Measurements from ENCODE around the gene TBC1D5.
"Not testable (repeated sequence)": the region's sequence is repeated elsewhere in the genome, so short reads cannot be mapped to it uniquely, and the experiment has no call there.

Gene TBC1D5, protein sequence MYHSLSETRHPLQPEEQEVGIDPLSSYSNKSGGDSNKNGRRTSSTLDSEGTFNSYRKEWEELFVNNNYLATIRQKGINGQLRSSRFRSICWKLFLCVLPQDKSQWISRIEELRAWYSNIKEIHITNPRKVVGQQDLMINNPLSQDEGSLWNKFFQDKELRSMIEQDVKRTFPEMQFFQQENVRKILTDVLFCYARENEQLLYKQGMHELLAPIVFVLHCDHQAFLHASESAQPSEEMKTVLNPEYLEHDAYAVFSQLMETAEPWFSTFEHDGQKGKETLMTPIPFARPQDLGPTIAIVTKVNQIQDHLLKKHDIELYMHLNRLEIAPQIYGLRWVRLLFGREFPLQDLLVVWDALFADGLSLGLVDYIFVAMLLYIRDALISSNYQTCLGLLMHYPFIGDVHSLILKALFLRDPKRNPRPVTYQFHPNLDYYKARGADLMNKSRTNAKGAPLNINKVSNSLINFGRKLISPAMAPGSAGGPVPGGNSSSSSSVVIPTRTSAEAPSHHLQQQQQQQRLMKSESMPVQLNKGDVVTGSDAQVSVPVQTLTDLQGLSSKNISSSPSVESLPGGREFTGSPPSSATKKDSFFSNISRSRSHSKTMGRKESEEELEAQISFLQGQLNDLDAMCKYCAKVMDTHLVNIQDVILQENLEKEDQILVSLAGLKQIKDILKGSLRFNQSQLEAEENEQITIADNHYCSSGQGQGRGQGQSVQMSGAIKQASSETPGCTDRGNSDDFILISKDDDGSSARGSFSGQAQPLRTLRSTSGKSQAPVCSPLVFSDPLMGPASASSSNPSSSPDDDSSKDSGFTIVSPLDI

DNA sequence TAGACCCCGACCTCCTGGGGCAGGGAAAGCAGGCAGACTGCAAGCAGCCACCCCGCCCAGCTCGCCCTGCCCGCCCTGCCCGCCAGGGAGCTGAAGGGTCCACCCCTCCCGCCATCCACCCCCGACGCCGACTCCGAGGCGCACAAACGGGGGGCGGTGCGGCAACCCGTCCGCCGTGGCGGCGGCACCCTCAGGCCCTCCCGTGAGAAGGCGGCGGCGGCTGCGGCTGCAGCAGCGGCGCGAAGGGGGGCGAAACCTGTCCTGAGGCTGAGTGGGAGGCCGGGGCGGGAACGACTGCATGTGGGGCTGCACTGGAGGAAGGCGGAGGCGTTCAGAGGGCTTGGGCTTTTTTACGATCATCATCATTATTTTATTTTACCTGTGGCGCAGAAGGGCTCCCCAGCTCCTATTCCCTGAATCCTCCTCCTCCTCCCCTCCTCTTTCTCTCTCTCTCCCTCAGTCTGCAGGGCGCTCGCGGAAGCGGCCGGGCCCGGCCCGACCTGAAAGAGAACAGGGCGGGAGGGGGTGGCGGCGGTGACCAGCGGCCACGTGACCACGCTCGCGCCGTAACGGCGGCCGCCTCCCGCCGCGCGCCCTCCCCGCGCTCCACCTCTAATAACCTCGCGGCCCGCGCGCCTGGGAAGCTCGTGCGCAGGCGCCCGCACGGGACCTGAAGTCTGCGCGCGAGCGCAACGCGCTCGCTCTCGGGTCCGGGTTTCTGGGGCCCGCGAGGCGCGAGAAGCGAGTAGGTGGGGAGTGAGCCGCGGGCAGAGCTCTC, at the start of gene TBC1D5:
Gene TBC1D5, minus strand, starts transcription at position 530 of the 778 bp plus-strand sequence. CDS start 234,061 bp downstream, outside the sequence.
- DNase-seq = peak; percentile 54 to 86

DNA sequence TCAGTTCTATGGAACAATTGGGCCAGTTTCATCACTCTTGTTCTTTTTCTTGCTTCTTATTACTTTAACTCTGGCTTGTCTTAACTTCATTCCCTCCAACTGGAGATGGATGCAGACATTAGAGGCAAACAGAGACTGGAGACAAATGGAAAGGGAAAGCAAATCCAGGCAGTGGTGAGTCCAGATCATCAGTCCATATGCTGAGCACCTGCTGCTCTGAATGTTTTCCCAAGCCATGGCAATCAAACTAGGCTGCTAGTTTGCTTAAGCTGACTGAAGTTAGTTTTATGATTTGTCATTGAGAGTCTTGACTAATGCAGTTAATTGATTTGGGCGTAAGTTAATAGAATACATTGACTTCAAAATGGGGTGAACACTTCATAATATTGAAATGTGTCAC, 41.0 kb upstream of the TBC1D5 start:
- no peak for DNase-seq

DNA sequence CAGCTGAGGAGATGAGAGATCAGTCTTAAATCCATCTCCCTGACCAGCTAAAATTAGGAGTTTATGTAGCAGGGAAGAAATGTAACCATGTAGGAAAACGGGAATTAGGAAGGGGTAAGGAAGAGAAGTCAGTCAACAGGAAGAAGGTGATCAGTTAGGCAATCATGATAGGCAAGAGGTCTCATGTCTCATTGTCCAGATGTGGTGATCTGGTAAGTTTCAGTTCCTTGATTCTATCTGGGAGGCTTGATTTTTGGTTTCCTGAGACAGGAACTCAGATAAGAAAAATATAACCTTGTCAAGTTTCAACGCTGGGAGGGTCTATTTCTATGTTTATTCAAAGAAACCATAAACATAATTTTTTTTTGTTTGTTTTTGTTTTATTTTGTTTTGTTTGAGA, 40.3 kb upstream of the TBC1D5 start:
- DNase-seq = no peak

DNA sequence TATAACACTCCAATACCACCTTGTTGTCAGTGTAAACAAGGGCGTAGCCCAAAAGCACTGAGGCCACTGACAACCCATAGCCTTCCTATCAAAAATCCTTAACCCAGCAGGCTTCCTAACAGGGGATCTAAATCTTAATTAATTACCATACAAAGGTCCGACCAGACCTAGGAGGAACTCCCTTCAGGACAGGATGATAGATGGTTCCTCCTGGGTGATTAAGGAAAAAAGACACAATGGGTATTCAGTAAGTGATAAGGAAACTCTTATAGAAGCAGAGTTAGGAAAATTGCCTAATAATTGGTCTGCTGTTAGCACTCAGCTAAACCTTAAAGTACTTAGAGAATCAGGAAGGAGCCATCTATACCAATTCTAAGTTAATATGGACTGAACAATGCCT, 37.9 kb upstream of the TBC1D5 start:
- not testable (repeated sequence) for DNase-seq

DNA sequence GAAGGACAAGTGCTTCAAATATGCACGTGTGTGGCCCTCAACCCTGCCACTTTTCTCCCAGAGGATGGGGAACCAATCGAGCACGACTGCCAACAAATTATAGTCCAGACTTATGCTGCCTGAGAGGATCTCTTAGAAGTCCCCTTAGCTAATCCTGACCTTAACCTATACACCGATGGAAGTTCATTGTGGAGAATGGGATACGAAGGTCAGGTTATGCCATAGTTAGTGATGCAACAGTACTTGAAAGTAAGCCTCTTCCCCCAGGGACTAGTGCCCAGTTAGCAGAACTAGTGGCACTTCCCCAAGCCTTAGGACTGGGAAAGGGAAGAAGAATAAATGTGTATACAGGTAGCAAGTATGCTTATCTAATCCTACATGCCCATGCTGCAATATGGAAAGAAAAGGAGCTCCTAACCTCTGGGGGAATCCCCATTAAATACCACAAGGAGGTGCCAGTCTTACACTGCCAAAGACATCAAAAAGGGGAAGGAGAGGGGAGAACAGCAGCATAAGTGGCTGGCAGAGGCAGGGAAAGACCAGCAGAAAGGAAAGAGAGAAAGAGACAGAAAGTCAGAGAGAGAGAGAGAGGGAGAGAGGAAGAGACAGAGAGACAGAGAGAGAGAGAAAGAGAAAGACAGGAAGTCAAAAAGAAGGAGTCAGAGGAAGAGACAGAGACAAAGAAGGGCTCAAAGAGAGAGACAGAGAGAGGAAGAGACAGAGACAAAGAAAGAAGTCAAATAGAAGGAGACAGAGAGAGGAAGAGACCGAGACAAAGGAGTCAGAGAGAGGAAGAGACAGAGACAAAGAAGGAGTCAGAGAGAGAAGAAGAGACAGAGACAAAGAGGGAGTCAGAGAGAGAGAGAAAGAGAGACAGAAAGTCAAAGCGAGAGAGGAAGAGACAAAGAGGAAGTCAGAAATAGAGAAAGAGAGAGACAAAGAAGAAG, 37.1 kb upstream of the TBC1D5 start:
- DNase-seq = not testable (repeated sequence)

DNA sequence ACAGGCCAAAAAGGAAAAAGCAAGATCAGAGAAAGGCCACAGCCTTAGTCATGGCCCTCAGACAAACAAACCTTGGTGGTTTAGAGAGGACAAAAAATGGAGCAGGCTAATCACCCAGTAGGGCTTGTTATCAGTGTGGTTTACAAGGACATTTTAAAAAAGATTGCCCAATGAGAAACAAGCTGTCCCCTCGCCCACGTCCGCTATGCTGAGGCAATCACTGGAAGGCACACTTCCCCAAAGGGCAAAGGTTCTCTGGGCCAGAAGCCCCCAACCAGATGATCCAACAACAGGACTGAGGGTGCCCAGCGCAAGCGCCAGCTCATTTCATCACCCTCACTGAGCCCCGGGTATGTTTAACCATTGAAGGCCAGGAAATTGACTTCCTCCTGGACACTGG, 34.9 kb upstream of the TBC1D5 start:
- not testable (repeated sequence) for DNase-seq

DNA sequence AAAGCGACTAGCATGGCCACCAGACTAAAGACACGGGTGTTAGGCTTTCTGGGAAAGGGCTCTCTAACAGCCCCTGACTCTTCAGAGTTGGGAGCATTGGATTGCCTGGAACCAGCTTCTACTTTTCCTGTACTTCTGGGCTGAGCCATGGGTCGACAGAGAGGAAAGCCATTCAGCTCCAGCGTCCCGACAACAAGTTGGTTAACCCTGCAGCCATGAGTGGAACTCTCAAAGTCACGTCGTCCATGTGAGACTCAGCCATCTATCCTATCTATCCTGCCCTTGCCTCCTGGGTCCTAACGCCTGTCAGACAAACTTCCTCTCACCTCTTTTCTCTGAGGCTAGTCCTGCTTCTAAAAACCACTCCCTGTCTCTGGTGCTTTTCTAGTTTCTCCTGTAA, 32.6 kb upstream of the TBC1D5 start:
- DNase-seq = peak in 1 of 2 donors; percentile 18

DNA sequence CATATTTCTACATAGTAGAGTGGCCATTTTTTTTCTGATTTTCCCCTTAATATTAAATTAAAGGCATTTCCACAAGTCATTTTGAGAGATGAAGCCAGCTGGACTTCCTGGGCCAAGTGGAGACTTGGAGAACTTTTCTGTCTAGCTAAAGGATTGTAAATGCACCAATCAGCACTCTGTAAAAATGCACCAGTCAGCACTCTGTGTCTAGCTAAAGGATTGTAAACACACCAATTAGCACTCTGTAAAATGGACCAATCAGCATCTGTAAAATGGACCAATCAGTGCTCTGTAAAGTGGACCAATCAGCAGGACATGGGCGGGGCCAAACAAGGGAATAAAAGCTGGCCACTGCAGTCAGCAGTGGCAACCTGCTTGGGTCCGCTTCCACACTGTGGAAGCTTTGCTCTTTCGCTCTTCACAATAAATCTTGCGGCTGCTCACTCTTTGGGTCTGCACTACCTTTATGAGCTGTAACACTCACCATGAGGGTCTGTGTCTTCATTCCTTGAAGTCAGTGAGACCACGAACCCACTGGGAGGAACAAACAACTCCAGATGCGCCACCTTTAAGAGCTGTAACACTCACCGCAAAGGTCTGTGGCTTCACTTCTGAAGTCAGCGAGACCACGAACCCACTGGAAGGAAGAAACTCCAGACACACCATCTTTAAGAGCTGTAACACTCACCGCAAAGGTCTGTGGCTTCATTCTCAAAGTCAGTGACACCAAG, 31.9 kb upstream of the TBC1D5 start:
- peak; percentile 24 to 56 for DNase-seq

DNA sequence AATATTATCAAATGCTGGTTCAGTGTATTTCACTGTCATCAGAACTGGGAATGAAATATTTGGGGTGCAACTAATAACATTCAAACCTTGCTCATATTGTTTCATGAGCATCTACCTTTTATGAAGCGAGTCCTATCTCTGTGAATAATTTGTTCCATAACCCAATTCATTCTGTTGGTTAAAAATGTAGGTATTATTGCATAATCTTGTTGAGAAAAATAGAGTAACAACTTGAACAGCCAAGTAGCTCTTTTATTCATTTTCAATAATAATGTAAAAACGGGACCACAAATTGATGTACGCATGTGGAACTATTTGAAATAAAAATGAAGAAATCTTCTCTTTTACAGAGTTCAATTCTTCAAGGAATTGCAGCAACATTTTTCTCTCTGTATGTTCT, 30.1 kb upstream of the TBC1D5 start:
- DNase-seq = no peak

DNA sequence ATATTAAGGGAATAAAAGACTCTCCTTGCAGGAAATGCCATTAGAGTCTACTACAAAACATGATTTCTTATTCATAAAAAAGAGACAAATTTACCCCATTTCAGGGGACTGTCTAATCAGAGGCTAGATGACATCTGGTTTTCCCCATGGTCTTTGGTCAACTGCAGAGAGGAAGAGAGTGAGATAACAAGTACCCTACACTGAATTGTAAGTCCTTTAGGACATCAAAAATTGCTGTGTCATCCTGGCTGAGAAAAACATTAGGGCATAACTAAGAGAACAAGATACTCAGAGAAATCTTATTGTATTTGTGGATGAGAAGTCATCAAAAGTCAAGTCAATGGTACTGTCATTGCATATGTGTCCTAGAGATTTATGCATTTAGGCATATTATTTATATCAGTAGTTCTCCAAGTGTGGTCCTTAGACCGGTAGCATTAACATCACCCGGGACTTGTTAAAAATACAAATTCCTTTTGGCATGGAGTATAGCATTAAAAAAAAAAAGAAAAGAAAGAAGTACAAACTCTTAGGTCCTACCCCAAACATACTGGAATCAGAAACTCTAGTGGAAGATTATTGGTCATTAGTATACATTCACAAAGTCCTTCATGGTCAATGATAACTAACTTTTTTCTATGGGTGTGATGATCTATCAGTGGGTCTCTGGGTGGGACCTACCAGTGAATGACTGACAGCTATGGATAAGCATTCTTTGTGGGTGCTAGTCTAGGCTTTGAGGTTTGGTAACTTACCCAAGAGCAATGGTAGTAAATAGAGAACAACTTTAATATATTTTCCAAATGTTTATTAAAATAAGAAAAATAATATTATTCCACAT, 29.0 kb upstream of the TBC1D5 start:
- DNase-seq = no peak

DNA sequence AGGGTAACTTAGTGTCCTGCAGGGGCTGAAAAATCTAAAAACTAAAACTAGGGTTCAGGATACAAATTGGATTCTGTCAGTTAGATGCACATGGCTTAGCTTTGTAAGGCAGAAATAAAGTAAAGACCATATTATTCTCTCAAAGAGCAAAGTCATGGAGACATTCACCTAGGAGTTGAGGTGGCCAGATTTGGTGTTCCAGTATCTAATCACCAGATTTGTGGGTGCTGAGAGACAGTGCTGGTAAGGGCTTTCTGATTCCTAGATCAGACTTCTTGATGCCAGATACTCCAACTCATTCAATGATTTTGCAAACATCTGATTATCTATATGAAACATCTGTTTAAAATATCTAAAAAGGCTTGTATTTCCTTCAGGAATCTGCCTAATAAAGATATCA, 28.3 kb upstream of the TBC1D5 start:
- no peak for DNase-seq

DNA sequence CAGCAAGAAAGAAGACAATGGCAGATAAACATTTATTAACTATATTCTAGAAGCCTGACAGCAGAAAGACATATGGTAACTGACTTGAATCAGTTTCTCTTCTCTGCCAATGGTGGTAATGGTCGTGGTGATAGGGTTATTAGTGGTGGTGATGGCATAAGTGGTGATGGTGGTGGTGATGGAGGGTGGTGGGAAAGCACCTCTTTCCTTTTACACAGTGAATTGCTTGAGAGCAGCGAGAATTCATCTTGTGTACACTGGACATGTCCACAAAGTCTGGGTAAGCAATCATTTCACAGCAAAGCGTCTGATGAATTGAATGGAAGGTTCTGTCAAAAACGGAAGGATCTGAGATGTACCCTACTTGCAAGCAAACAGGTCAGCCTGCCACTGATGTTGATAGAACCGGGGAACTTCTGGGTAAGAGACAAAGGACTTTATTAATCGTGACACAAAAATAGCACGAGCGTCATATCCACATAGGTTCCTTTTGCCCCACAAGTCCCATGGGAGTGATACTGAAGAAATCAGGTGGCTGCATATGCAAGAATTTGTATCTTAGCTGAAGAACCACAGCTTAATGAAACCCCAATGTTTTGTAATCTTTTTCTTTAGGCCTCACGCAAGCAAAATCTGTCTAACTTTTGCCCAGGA, 23.5 kb upstream of the TBC1D5 start:
- DNase-seq = no peak

DNA sequence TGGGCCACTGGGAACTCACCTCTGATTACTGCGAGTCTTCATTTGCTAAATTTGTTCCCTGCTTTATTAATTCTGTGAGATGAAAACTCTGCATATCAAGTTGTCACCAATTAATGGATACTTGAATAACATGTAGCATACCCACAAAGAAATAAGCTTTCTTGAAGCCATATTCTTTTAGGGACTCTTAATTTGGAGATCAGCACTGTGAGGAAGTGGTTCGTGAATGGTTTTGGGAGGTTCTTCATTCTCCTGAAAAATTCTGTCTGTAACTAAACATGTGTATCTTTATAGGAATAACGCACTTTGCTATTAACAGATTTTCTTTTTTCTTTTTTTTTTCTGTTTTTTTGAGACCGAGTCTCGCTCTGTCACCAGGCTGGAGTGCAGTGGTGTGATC, 19.1 kb upstream of the TBC1D5 start:
- DNase-seq = no peak

DNA sequence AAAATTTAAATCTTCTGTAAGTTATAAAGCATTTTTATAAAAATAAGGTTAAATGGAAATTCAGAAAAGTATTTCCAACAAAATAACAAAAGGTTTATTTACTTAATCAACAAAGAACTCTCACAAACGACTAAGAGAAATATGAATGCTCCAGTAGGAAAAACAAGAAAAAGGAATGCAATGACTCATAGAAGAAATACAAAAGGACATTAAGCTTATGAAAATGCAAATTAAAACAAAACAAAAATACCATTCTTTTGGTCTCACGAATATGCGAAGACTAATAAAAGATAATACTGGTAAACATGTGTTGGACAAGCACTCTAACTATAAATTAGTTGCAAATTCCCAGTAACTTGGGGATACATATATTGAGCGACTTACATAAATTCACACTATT, 17.5 kb upstream of the TBC1D5 start:
- no peak for DNase-seq

DNA sequence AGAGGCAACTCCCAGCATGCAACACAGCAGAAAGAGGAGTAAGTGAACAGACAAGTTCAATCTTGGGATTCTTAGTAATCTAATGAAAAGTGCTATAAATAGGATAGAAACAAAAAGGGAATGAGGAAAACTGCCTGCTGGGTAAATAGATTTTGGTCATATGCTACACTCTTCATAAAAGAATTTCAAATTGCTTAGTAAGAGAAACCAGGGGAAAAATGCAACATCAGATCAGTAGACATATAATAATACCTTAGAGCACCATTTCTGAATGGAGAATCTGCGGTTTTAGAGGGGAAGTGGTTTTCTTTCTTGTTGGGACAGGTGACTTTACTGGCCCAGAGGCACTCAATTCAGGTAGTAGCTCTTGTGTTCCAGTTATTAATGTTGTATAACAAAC, 13.4 kb upstream of the TBC1D5 start:
- DNase-seq = no peak

DNA sequence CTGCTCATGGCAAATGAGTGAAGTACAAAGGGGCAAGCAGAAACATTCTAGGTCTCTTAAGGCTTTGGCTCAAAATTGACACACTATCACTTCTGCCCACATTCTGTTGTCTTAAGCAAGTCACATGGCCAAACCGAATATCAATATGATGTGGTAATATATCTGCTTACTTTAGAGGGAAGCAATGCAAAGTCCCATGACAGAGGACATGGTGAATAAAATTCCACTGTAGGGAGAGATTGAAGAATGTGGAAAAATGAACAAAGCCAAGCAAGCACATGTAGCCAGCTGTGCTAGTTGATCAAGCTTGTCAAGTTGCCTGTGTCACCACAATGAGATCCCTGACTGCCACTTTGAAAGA, 11.2 kb upstream of the TBC1D5 start:
- DNase-seq = no peak

DNA sequence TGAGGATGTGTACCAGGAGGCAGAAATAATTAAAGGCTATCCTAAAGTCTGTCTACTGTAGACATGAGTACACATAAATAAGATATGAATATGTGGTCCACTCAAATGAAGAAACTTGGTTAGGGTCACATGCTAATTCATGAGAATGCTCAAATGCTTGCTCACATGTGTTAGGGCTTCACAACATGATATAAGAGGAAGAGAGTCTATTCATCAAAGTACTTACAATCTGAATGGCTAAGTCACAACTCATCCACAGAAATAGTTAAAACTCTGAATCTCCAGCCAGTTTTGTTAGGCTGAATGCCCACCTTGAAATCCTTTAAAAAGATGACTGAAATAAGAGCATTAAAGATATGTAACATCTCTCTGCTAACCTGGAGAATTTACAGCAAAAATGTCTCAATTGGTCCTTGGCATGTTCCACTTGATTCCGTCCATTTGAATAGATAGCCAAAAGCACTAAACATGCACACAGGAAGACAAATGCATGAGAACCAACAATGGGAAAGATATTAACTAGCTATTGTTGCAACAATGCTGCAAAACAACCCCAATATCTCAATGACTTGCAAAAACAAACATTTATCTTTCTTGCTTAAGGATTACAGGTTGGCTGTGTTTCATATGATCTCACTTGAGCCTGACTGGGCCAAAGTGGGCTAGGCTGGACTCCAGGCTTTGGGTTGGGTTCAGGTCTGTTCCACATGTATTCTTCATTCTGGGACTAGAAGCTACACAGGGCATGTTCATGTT, 10.6 kb upstream of the TBC1D5 start:
- no peak for DNase-seq

DNA sequence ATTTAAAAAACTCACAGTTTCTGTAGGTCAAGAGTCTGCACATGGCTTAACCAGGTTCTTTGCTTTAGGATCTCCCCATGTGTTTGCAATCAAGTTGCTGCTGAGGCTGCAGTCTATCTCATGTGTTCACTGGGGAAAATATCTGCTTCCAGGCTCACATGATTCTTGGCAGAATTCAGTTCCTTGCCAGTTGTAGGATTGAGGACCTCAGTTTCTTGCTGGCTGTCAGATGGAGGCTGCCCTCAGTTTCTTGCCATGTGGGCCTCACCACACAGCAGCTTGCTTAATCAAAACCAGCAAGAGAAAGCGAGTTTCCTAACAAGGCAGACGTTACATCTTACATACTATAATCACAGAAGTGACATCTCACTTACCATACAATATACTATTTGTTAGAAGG, 10.0 kb upstream of the TBC1D5 start:
- DNase-seq = no peak

DNA sequence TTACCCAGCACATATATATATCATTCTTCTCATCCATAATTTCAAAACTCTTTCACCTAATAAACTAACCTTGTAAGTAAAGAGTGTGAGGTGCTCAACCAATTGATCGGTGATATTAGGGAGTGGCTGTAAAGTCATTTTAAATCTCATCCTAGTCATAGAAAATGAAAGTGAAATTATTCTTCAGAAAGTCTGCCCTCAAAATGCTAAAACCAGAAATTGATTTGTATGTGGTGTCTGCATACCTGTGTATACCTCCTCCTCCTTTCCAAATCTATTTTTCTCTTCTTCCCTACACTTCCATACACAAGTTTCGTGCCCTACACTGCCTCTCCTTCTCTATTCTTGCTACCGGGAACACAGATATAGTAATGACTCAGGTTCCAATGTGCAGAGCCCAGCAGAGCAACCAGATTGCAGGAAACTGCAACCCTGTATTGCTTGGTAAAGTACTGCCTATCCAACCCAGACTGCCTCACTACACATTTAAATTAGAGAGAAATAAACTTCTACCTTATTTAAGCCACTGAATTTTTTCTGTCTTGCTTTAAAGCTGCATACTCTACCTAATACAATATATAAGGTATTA, 7.4 kb upstream of the TBC1D5 start:
- DNase-seq = no peak
